H1 (cell line): Measurements from ENCODE around the gene KRT78.

Experiments used
- CHD1 ChIP-seq: IDR thresholded peaks from 2 replicates; pipeline ENCODE4 v1.6.1; 2012; ENCODE audit warnings: low read depth, low read length, improper control_type of control experiment
- CREB1 ChIP-seq: IDR thresholded peaks from 2 replicates; pipeline ENCODE4 v1.6.1; 2012; ENCODE audit warnings: inconsistent platforms
- EZH2 ChIP-seq: fragments of 200-600 bp; sonication (generic); IDR thresholded peaks from 2 replicates; pipeline ENCODE4 v1.7.1; 2012; ENCODE audit warnings: low read depth, mild to moderate bottlenecking, moderate library complexity, low read length, inconsistent platforms; ENCODE audit not compliant: severe bottlenecking
- MAFK ChIP-seq: IDR thresholded peaks from 2 replicates; pipeline ENCODE4 v1.6.1; 2012; ENCODE audit warnings: low read depth, mild to moderate bottlenecking, improper control_type of control experiment, low read length
- POLR2A ChIP-seq, 2 experiments: IDR thresholded peaks; 1 replicate in 1 of 2; 2 replicates in 1 of 2; pipeline ENCODE4 v1.6.1; 2011; ENCODE audit warnings: low read depth in 2 of 2, low read length in 2 of 2, mild to moderate bottlenecking in 2 of 2; ENCODE audit errors: control extremely low read depth in 1 of 2
- TAF1 ChIP-seq: IDR thresholded peaks from 2 replicates; pipeline ENCODE4 v1.6.1; 2011; ENCODE audit warnings: mild to moderate bottlenecking, low read depth, low read length
- ZNF274 ChIP-seq: IDR thresholded peaks from 2 replicates; pipeline ENCODE4 v1.7.0; 2012; ENCODE audit warnings: low read length, borderline replicate concordance; ENCODE audit errors: extremely low read depth
- TF ChIP-seq, protein P1 (sequence below), 3 experiments: IDR thresholded peaks; 1 replicate in 2 of 3; 2 replicates in 1 of 3; pipeline versions ENCODE4 v1.5.1 to v1.6.1; 2011; ENCODE audit warnings: low read length in 3 of 3, mild to moderate bottlenecking in 3 of 3, inconsistent platforms in 2 of 3, low read depth in 1 of 3, moderate library complexity in 1 of 3; ENCODE audit not compliant: insufficient read depth in 1 of 3; ENCODE audit errors: control extremely low read depth in 1 of 3
- TF ChIP-seq, protein P2 (sequence below): IDR thresholded peaks from 2 replicates; pipeline ENCODE4 v1.6.1; 2012; ENCODE audit warnings: low read length, inconsistent platforms

DNA sequence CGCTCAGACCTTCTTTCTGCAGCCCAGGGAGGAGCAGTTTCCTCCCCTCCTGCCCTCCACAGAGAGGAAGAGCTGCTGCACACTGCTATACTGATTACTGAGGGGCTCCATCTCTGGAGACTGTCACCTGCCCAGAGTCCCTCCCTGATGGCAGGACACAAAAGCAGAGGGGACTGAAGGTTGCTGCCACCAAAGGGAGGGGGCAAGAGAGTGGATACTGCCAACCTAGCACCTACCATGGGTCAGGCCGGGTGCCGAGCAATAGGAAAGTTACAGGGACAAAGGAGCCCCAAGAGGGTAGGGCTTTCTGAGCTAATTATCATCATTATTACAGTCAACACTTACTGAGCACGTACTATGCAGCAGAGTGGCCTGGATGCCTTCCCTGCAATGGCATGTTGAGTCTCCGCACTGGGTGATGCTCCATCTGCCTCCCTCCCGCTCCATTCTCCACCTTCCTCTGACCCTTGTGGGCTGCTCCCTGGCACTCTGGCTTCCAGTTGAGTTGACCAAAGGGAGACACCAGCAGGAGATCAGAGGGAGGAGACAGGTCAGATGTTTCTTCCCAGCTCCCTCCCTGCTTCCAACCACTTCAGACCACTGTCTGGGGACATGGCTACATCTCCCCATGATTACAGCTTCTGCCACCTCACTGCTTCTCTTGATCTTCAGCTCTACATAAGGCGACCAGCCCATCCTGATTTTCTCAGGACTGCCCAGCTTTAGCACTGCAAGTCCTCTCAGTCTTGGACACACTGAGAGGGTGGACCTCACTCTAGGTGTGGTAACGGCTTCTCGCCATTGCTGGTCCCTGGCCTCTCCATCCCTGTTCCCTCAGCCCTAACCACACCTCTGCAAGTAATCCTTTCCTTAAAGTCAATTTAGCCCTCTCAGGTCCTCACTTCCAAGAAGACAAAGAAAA lies 12.0 kb downstream of the KRT78 start:
- TF ChIP-seq, protein P1, sequence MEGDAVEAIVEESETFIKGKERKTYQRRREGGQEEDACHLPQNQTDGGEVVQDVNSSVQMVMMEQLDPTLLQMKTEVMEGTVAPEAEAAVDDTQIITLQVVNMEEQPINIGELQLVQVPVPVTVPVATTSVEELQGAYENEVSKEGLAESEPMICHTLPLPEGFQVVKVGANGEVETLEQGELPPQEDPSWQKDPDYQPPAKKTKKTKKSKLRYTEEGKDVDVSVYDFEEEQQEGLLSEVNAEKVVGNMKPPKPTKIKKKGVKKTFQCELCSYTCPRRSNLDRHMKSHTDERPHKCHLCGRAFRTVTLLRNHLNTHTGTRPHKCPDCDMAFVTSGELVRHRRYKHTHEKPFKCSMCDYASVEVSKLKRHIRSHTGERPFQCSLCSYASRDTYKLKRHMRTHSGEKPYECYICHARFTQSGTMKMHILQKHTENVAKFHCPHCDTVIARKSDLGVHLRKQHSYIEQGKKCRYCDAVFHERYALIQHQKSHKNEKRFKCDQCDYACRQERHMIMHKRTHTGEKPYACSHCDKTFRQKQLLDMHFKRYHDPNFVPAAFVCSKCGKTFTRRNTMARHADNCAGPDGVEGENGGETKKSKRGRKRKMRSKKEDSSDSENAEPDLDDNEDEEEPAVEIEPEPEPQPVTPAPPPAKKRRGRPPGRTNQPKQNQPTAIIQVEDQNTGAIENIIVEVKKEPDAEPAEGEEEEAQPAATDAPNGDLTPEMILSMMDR (IDR thresholded peaks at IDR 0.05; ENCODE audit: control extremely low read depth in 1 of 3, insufficient read depth in 1 of 3, low read depth in 1 of 3, low read length in 3 of 3) = no peak
- no peak for TF ChIP-seq MAFK
- no peak for TF ChIP-seq ZNF274
- TF ChIP-seq TAF1 = no peak
- no peak for TF ChIP-seq CHD1
- TF ChIP-seq EZH2 = no peak
- TF ChIP-seq CREB1 = no peak
- TF ChIP-seq, protein P2, sequence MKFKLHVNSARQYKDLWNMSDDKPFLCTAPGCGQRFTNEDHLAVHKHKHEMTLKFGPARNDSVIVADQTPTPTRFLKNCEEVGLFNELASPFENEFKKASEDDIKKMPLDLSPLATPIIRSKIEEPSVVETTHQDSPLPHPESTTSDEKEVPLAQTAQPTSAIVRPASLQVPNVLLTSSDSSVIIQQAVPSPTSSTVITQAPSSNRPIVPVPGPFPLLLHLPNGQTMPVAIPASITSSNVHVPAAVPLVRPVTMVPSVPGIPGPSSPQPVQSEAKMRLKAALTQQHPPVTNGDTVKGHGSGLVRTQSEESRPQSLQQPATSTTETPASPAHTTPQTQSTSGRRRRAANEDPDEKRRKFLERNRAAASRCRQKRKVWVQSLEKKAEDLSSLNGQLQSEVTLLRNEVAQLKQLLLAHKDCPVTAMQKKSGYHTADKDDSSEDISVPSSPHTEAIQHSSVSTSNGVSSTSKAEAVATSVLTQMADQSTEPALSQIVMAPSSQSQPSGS = no peak
- no peak for TF ChIP-seq POLR2A (IDR thresholded peaks at IDR 0.05; ENCODE audit: control extremely low read depth in 1 of 2, low read depth in 2 of 2, low read length in 2 of 2)
